GM18505 (cell line): ENCODE data around the gene ARHGEF19.
"Not testable (repeated sequence)": the region's sequence is repeated elsewhere in the genome, so short reads cannot be mapped to it uniquely, and the experiment has no call there.

Source experiments
- ATAC-seq: cut with Tn5 transposase; IDR thresholded peaks from one replicate; pipeline ENCODE4 v1.9.1; 2021; ENCODE audit not compliant: unreplicated experiment
- POLR2A ChIP-seq: IDR thresholded peaks from 4 replicates; pipeline ENCODE4 v1.6.1; 2011; ENCODE audit warnings: borderline replicate concordance; ENCODE audit not compliant: insufficient read depth, insufficient read length; ENCODE audit errors: extremely low read depth

The ARHGEF19 gene

GRCh38 chr1:16221499-16221898, 9.0 kb upstream of the ARHGEF19 start:
- ATAC-seq, result no peak
- TF ChIP-seq POLR2A, result no peak

DNA sequence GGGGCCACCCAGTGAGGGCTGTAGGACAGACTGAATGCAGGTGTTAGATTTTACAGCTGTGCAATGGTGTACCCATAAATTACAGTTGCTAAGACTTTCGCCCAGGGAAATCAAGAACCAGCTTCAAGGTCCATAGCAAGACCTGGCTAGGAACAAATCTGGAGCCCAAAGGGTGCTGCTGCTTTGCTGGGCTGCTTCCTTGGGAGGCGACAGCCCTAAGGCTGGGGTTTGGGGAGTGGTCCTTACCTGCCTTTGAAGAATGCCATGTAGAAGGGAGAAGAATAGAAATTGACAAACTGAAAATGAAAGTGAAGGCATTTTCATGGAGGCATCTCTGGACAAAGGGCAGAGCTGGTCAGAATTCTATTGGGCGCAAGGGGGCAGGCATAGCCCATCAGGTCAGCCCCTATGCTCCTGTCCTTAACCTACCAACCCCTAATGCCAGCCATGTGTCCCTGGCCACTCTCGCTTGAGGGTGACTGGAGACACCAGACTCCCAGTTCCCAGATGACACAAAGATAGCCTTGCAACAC, 7.6 kb upstream of the ARHGEF19 start:
- ATAC-seq, result no peak

DNA sequence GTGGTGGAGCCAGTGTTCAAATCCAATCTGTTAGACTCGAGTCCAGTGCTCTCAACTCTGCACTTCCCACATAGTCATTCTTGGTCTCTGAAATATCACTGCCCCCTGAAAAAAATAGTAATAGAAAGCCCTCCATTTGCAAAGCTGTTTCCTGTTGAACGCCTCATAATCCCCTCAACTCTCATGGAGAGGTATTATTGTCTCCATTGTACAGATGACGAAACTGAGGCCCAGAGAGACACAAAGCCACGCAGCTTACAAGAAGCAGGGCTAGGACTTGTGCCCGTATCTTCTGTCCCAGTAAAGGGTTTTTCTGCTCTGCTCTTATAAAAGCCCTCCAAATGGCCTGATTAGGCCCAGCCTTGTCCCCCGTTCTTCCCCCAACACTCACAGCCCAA, 6.2 kb upstream of the ARHGEF19 start:
- ATAC-seq, result no peak
- TF ChIP-seq POLR2A, result no peak

More for the DNA sequence above, 7.6 kb upstream of the ARHGEF19 start:
- TF ChIP-seq POLR2A, result no peak

GRCh38 chr1:16218014-16218673, 5.7 kb upstream of the ARHGEF19 start:
- no peak for ATAC-seq
- no peak for TF ChIP-seq POLR2A

DNA sequence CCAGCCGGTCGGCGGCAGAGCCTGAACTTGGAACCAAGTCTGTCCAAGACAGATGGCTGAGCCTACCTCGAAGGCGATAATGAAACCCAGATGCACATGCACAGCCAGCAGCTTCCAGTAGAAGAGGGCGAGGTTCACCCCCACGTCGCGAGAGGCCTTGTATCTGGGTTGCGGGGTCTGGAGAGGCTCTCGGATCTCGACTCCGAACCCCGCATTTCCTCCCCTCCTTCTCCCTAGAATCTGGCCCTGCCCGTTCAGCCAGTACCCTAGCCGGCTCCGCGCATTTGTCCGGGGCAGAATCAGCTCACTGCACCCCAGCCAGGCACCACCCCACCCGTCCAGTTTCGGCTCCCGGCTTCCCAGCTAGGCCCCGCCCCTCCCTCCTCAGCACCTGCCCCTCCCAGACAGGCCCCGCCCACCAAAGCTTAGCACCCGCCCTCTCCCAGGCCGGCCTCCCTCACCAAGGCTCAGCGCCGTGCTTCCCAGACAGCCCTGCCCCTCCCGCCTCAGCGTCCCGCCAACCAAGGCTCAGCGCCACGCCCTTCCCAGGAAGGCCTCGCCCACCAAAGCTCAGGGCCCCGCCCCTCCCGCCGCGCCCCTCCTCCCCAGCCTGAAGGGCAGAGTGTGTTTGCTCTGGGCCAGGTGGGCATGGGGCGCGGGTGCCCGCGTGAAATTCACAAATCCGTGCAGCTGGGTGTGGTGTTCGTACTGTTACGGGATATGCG, 4.8 kb upstream of the ARHGEF19 start:
- peak; percentile 84 for ATAC-seq
- no peak for TF ChIP-seq POLR2A

DNA sequence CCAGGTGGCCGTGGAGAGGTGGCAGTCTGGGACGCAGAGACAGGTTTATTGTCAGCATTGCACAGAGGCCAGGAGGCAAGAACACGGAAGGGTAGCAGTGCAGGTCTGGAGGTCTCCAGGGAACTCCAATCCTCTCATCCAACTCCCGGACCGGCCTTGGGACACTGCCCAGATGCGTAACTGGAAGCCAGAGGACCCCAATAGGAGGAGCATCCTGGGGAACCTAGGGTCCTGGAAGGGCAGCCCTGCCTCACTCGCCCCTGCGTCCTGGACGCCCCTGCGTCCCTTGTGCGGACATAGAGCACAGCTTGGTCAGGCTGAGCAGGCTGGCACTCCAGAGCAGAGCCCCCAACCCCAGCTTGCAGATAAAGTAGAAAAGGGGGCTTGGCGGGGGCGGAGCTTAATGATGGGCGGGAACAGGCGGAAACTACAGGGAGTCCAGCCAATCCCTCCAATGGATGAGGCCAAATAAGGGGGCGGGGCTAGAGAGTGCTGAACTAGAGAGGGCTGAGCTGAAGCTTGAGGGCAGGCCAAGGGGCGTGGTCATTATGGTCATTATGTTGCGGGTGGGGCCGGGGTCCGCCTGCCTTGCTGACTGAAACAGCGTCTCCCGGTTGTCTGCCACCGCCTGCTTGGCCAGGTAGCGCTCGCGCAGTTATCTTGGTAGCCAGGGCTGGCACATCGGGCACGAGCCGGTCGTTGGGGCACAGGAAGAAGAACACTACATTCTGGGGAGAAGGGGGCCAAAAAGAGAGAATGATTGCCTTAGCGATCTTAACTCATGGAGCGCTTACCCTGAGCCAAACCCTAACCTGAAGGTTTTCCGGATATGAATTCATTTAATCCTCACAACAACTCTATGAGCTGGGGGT, 3.7 kb upstream of the ARHGEF19 start:
- TF ChIP-seq POLR2A, result no peak
- no peak for ATAC-seq

DNA sequence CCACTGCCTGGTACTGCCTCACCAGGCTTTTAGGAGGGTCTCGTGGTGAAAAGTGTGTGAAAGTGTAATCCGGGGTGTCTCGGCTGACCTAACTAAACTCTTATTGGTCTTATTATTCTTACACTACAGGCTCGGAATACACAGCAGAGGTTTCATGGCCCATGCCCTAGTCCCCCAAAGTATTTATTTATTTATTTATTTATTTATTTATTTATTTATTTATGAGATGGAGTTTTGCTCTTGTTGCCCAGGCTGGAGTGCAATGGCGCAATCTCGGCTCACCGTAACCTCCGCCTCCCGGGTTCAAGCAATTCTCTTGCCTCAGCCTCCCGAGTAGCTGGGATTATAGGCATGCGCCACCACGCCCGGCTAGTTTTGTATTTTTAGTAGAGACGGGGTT, 2.8 kb upstream of the ARHGEF19 start:
- not testable (repeated sequence) for ATAC-seq

GRCh38 chr1:16213544-16213943, 1.1 kb upstream of the ARHGEF19 start:
- not testable (repeated sequence) for ATAC-seq

- no peak for TF ChIP-seq POLR2A
- ATAC-seq, result no peak
These were observed 561 bp upstream of the ARHGEF19 start for GRCh38 chr1:16213013-16213412.

DNA sequence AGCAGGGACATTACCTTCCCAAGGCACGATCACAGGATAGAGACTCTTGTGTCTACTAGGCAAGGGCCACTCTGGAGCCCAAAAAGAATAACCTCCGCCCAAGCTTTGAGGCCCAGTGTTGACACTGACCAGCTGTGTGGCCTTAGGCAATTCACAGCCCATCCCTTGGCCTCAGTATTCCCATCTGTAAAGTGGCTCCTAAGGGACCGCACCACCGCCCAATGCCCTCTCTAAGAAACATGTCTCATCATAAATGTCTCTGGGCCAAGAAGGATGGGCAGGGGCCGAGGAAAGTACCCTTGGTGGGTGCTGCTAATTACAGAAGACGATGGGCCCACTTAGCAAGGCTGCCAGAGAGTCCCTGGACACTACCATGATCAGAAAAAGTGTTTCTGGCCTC, 628 bp downstream of the ARHGEF19 start:
- no peak for TF ChIP-seq POLR2A
- no peak for ATAC-seq

DNA sequence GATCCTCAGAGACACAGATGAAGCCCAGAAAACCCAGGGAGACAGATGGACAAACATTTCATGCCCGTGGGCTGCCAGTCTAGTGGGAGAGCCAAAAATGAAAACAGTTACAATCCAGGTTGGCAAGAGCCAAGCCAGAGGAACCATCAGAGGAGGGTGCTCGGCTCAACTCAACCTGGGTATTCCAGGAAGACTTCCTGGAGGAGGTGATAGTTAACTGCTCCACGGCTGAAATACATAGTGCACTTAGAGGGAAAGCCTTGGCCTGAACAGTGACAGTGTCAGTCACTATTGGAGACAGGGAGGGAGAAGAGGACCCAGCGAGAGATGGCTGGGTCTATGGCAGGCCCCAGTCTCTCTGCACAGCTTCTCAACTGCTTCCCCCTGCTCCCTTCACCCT, 1.9 kb downstream of the ARHGEF19 start:
- no peak for ATAC-seq

GRCh38 chr1:16209847-16210407, 2.5 kb downstream of the ARHGEF19 start:
- no peak for TF ChIP-seq POLR2A
- ATAC-seq, result no peak

More for the DNA sequence above, 1.9 kb downstream of the ARHGEF19 start:
- no peak for TF ChIP-seq POLR2A

- TF ChIP-seq POLR2A, result no peak
- no peak for ATAC-seq
These were observed 3.2 kb downstream of the ARHGEF19 start for GRCh38 chr1:16209132-16209846.
